ENCODE data around the gene MAGEC3. TPM values are rescaled to one million over a fixed set of nuclear protein-coding genes. Genes with fewer than 3 reads are reported as not detected.

MAGEC3 gene
- total and polyA plus RNA-seq, 9 of the 15 experiments (the other 6 are each of a cell fraction or from before 2014, with no cell fraction given): 0.11 to 0.28 (median 0.17) TPM; not detected in 6

DNA sequence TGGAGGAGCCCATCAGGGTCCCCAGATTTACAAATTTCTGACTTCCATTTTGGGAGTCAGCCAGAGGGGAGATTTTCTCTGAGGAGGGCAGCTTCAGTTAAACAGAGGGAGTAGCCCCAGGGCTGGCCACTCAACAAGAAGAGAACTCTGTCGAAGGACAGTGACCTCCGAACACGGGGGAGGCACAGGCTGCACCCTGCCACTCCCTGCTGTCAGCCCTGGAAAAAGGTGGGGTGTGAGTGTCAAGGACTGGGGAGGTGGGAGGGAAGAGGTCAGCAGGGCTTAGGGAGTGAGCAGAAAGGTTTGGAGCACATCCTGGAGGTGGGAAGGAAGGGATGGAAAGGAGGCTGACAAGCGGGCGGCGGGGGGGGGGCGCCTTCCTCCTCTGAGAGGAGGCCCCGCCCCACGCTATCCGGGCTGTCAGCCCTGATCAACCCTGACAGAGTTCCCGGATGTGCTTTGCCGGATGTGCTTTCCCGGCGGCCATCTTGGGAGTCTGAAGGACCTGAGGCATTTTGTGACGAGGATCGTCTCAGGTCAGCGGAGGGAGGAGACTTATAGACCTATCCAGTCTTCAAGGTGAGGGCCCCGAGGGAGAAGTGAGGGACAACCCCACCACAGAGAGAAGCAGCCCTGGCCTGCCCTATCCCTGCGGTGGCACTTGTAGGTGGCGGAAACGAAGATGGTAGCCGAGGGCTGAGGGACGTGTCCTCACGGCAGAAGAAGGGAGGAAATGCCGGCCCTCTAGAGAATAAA is 65.5 kb downstream of the MAGEC3 start, which contains the start of gene MAGEC1 (continued):
- TF ChIP-seq, protein P1, sequence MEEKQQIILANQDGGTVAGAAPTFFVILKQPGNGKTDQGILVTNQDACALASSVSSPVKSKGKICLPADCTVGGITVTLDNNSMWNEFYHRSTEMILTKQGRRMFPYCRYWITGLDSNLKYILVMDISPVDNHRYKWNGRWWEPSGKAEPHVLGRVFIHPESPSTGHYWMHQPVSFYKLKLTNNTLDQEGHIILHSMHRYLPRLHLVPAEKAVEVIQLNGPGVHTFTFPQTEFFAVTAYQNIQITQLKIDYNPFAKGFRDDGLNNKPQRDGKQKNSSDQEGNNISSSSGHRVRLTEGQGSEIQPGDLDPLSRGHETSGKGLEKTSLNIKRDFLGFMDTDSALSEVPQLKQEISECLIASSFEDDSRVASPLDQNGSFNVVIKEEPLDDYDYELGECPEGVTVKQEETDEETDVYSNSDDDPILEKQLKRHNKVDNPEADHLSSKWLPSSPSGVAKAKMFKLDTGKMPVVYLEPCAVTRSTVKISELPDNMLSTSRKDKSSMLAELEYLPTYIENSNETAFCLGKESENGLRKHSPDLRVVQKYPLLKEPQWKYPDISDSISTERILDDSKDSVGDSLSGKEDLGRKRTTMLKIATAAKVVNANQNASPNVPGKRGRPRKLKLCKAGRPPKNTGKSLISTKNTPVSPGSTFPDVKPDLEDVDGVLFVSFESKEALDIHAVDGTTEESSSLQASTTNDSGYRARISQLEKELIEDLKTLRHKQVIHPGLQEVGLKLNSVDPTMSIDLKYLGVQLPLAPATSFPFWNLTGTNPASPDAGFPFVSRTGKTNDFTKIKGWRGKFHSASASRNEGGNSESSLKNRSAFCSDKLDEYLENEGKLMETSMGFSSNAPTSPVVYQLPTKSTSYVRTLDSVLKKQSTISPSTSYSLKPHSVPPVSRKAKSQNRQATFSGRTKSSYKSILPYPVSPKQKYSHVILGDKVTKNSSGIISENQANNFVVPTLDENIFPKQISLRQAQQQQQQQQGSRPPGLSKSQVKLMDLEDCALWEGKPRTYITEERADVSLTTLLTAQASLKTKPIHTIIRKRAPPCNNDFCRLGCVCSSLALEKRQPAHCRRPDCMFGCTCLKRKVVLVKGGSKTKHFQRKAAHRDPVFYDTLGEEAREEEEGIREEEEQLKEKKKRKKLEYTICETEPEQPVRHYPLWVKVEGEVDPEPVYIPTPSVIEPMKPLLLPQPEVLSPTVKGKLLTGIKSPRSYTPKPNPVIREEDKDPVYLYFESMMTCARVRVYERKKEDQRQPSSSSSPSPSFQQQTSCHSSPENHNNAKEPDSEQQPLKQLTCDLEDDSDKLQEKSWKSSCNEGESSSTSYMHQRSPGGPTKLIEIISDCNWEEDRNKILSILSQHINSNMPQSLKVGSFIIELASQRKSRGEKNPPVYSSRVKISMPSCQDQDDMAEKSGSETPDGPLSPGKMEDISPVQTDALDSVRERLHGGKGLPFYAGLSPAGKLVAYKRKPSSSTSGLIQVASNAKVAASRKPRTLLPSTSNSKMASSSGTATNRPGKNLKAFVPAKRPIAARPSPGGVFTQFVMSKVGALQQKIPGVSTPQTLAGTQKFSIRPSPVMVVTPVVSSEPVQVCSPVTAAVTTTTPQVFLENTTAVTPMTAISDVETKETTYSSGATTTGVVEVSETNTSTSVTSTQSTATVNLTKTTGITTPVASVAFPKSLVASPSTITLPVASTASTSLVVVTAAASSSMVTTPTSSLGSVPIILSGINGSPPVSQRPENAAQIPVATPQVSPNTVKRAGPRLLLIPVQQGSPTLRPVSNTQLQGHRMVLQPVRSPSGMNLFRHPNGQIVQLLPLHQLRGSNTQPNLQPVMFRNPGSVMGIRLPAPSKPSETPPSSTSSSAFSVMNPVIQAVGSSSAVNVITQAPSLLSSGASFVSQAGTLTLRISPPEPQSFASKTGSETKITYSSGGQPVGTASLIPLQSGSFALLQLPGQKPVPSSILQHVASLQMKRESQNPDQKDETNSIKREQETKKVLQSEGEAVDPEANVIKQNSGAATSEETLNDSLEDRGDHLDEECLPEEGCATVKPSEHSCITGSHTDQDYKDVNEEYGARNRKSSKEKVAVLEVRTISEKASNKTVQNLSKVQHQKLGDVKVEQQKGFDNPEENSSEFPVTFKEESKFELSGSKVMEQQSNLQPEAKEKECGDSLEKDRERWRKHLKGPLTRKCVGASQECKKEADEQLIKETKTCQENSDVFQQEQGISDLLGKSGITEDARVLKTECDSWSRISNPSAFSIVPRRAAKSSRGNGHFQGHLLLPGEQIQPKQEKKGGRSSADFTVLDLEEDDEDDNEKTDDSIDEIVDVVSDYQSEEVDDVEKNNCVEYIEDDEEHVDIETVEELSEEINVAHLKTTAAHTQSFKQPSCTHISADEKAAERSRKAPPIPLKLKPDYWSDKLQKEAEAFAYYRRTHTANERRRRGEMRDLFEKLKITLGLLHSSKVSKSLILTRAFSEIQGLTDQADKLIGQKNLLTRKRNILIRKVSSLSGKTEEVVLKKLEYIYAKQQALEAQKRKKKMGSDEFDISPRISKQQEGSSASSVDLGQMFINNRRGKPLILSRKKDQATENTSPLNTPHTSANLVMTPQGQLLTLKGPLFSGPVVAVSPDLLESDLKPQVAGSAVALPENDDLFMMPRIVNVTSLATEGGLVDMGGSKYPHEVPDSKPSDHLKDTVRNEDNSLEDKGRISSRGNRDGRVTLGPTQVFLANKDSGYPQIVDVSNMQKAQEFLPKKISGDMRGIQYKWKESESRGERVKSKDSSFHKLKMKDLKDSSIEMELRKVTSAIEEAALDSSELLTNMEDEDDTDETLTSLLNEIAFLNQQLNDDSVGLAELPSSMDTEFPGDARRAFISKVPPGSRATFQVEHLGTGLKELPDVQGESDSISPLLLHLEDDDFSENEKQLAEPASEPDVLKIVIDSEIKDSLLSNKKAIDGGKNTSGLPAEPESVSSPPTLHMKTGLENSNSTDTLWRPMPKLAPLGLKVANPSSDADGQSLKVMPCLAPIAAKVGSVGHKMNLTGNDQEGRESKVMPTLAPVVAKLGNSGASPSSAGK (IDR thresholded peaks at IDR 0.05): 0 out of 2 replicates have a peak, but pooled peaks have one; percentile 16
- TF ChIP-seq, protein P2, sequence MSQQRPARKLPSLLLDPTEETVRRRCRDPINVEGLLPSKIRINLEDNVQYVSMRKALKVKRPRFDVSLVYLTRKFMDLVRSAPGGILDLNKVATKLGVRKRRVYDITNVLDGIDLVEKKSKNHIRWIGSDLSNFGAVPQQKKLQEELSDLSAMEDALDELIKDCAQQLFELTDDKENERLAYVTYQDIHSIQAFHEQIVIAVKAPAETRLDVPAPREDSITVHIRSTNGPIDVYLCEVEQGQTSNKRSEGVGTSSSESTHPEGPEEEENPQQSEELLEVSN (IDR thresholded peaks at IDR 0.05; ENCODE audit: borderline replicate concordance in 1 of 2, extremely low read depth in 1 of 2, insufficient read depth in 1 of 2, insufficient read length in 1 of 2, low read depth in 1 of 2, low read length in 1 of 2, poor library complexity in 1 of 2, severe bottlenecking in 1 of 2): no peak
- TF ChIP-seq TBP (optimal IDR thresholded peaks at IDR 0.05; ENCODE audit: low read depth, low read length) (peak; percentile 20), TAF1 (IDR thresholded peaks at IDR 0.05; ENCODE audit: control insufficient read depth, extremely low read depth, insufficient read depth, low read length, severe bottlenecking) (peak; percentile 22), GABPA (tag; conservative IDR thresholded peaks at IDR 0.05; ENCODE audit: low read depth) (peak; percentile 87)

Data from K562 (cell line).